GM12878 (cell line): ENCODE results near the gene FOXR2. TPM values are rescaled to one million over a fixed set of nuclear protein-coding genes. Genes with fewer than 3 reads are reported as not detected.

Experiments
- CBFB ChIP-seq: IDR thresholded peaks from 2 replicates; pipeline ENCODE4 v1.6.1; 2016; ENCODE audit warnings: antibody characterized with exemption, low read depth
- CHD1 ChIP-seq: IDR thresholded peaks from 2 replicates; pipeline ENCODE4 v1.6.1; 2012; ENCODE audit warnings: low read depth, low read length, improper control_type of control experiment
- CUX1 ChIP-seq: IDR thresholded peaks from 2 replicates; pipeline ENCODE4 v1.6.1; 2012; ENCODE audit warnings: improper control_type of control experiment, low read depth, low read length; ENCODE audit not compliant: insufficient replicate concordance
- E4F1 ChIP-seq: fragments of 450-650 bp; IDR thresholded peaks from 2 replicates; pipeline ENCODE4 v1.6.1; 2018; ENCODE audit warnings: borderline replicate concordance, mild to moderate bottlenecking; ENCODE audit not compliant: partially characterized antibody
- NRF1 ChIP-seq: conservative IDR thresholded peaks from 2 replicates; pipeline ENCODE4 v1.6.1; 2011; ENCODE audit warnings: mild to moderate bottlenecking, low read depth, low read length, improper control_type of control experiment
- SIN3A ChIP-seq: IDR thresholded peaks from 2 replicates; pipeline ENCODE4 v1.6.1; 2012; ENCODE audit warnings: low read depth, low read length, improper control_type of control experiment
- polyA plus RNA-seq, 11 experiments: library from polyadenylated mRNA; depleted of rRNA in 4 of 11; unstranded in 6 of 11; stranded (reverse) in 5 of 11; fragments of >200 nt; fragmentation: Nextera tagmentation in 4 of 11; fragmentation: Illumina TruSeq in 1 of 11; extraction: Ambion mirVana in 4 of 11; extraction: Trizol in 1 of 11; gene quantifications; 1 replicate in 1 of 11; 2 replicates in 10 of 11; pipeline versions ENCODE4 v1.2.1 to v1.2.3, GENCODE V29; 2011 to 2016; ENCODE audit warnings: inconsistent platforms in 2 of 11, missing spikeins in 2 of 11, low read depth in 1 of 11
- total RNA-seq, 4 experiments: library from RNA; depleted of rRNA in 3 of 4; stranded (reverse); fragments of >200 nt in 3 of 4; fragmentation: Illumina TruSeq in 1 of 4; extraction: Trizol in 1 of 4; gene quantifications; 2 replicates each; pipeline versions ENCODE4 v1.2.1 to v1.2.3, GENCODE V29; 2013 to 2021

FOXR2 gene
- total and polyA plus RNA-seq, 10 of the 15 experiments (the other 5 are each of a cell fraction or from before 2014, with no cell fraction given) = not detected

GRCh38 chrX:55636109-55636508, 12.9 kb downstream of the FOXR2 start (continued):
- no peak for TF ChIP-seq E4F1
- TF ChIP-seq NRF1 = no peak
- no peak for TF ChIP-seq SIN3A
- TF ChIP-seq CUX1 = no peak
- no peak for TF ChIP-seq CBFB
- no peak for TF ChIP-seq CHD1
- TF ChIP-seq, all 136 proteins: peak for 0
